Stimulated activated CD8-positive, alpha-beta memory T cell treated with anti-CD3 and anti-CD28 coated beads, Interleukin-7, amount 100 ng/mL, for 24 hours (primary cell): ENCODE data around the gene ATOX1.
"Not testable (repeated sequence)": the region's sequence is repeated elsewhere in the genome, so short reads cannot be mapped to it uniquely, and the experiment has no call there.

ENCODE experiments used
- DNase-seq: peaks from one replicate; pipeline ENCODE4 v3.0.0-alpha.2; 2020; ENCODE audit warnings: low read depth

ATOX1 gene, protein sequence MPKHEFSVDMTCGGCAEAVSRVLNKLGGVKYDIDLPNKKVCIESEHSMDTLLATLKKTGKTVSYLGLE

DNA sequence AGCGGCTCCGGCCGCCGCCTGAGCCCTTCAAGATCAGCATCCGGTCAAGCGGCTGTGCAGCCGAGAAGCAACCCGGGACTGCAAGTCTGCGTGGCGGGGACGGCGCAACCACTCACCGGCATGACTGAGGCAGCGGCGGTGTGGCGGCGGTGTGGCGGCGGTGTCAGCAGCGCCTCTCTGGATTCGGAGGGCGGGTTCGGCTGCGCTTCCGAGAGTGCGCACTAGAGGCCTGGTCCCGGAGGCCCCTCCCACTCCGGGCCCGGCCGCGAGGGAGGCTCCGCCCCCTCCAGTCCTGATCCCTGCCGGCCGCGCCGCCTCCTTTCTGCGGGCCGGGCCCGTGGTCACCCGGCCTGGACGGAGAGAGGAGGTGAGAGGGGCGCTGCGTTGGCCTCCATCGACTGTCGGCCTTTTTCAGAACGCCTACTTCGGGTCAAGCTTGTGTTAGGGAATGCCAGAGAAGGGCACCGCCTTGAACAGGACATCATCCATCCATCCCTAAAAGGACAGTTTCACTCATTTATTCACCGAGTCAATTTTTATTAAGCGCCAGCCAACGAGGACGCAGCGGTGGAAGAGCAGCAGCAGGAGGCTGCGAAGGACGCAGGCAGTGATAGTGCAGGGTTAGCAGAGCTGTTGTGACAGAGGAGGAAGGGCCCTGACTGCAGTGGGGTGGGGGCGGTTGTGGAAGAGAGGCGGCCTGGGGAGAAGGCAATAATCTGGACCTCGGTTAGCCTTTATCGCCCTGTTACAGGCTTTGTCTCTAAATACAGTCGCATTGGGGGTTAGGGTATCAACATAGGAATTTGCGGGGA is at the start of gene ATOX1:
Gene ATOX1 (minus strand): TSS at position 202 of the 812 bp plus-strand sequence. CDS start 80 bp downstream, at position 122.
- peak; percentile 73 for DNase-seq

DNA sequence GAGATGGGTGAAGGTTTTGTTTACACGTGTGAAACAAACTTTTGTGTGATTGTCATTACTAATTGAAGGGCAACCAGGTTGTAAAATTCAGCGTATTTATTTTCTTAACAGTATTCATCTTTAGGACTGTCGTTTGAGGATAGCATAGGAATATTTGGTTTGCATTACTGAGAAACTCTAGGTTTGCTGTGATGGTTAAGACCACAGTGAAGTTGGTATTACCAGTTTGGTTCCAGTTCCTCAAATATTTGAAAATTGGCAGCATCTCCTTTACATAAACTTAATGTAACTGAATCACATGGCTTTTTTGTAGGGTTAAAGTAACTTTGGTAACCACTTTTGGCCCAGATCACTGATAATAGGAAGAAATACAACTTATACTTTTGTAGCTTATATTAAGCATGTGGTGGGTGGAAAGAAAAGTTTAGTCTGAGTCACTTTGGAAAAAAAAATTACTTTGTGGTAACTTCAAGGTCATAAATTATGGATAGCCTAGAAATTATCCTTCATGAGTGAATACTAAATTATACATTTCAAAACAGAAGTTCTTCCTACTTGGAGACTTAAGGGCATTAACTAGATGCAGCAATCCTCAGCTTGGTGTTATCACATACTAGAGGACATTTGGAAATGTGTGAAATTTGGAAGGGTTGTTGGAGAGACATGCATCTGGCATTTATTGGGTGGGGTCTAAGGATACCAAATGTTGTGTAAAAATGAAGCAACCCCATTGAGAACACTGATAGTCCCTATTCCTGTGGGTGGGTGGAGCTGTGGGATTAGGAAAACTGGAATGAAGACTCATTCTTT is 47.2 kb upstream of the ATOX1 start:
- no peak for DNase-seq

DNA sequence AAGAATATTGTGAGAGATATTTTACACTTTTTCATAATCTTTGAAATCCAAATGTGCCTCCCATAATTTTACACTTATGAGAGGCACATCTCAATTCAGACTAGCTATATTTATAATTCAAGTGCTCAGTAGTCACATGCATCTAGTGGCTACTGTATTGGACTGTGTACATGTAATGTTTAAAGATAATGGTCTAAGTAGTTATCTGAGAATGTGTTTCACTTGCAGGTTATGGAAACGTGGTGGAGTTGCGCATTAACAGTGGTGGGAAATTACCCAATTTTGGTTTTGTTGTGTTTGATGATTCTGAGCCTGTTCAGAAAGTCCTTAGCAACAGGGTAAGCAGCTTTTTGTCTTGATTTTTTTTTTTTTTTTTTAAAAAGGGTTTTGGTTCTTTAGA is 42.1 kb upstream of the ATOX1 start:
- no peak for DNase-seq

DNA sequence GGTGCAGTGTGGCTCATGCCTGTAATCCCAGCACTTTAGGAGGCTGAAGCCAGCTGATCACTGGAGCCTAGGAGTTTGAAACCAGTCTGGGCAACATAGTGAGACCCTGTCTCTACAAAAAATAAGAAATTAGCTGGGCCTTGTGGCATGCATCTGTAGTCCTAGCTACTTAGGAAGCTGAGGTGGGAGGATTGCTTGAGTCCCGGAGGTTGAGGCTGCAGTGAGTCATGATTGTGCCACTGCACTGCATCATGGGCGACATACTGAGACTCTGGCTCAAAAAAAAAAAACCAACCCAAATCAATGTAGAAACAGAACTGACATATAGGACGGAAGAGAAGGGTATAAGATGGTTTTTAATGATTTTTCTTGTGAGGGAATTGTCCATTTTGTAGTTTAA is 41.0 kb upstream of the ATOX1 start:
- DNase-seq = no peak

DNA sequence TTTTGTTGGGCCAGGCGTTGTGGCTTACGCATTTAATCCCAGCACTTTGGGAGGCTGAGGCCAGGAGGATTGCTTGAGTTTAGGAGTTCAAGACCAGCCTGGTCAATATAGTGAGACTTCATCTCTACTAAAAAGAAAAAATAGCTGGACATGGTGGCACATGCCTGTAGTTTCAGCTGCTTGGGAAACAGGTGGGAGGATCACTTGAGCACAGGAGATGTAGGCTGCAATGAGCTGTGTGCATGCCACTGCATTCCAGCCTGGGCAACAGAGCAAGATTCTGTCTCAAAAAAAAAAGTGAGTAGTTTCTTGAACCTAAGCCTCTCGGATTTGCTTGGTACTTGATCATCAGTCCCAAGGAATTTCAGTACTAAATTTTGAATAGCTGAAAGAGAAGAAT is 40.2 kb upstream of the ATOX1 start:
- DNase-seq = no peak

DNA sequence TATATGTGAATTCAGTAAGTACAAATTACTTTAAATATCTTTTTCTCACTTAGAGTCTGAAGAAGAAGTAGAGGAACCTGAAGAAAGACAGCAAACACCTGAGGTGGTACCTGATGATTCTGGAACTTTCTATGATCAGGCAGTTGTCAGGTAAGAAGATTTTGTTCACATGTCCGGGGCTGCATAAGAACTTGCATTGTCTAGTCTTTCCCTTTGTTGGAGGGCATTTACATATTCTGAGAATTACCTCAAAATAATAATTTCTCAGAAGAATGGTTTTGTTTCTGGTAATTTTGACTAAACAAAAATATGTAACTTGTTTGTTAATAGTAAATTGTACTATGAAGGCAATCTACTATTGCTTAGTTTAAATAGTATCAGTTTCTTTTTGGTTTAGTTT is 37.0 kb upstream of the ATOX1 start:
- DNase-seq = no peak

DNA sequence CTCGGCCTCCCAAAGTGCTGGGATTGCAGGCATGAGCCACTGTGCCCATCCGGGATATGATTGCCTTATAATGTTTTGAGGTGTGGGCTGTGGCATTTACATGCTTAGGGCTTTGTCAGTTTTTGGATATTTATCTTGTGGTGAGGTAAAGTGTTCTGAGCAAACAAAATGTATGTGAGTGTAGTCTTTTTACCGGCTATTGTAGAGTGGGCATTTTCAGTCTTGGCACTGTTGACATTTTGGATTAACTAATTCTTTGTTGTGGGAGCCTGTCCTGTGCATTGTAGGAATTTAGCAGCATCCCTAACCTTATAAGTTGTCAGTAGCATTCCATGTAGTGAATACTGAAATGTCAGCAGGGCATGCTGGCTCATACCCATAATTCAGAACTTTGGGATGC is 34.9 kb upstream of the ATOX1 start:
- no peak for DNase-seq

DNA sequence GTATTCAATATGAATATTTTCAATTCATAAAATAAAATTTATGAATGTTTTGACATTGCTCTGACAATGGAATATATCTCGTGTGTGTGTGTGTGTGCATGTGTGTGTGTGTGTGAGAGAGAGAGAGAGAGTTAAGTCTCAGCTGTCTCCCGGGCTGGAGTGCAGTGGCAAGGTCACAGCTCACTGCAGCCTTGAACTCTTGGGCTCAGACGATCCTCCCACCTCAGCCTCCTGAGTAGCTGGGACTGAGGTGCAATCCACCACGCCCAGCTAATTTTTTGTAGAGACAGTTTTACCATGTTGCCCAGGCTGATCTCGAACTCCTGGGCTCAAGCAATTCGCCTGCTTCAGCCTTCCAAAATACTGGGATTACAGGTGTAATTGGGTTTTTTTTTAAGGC is 29.4 kb upstream of the ATOX1 start:
- no peak for DNase-seq

DNA sequence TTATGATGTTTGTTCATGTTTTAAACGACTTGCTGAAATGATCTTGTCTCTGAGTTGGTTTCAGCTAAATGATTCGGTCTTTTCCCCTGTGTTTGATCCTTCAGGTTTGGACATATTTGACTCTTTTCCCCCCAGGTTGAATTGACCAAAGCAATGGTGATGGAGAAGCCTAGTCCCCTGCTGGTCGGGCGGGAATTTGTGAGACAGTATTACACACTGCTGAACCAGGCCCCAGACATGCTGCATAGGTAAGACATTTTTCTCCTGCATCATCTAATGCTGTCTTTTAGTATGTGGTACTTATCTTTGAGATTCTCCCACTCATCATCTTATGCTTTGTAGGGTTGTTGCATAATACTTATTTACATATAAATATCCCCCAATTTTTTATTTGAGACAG is 28.0 kb upstream of the ATOX1 start:
- no peak for DNase-seq

DNA sequence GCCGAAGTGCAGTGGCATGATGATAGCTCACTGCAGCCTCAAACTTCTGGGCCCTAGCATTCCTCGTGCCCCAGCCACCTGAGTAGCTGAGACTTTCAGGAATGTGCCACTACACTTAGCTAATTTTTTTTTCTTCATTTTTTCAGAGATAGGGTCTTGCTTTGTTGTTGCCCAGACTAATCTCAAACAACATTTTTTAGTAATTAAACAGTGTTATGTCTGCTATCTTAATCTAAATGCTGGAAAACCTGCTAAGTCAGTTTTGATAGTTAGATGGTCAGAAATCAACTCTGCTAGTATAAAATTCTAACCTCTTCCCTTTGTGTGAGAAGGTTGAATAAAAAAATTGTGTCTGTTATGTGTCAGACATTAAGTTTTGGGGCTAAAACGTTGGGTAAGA is 25.7 kb upstream of the ATOX1 start:
- DNase-seq = no peak

DNA sequence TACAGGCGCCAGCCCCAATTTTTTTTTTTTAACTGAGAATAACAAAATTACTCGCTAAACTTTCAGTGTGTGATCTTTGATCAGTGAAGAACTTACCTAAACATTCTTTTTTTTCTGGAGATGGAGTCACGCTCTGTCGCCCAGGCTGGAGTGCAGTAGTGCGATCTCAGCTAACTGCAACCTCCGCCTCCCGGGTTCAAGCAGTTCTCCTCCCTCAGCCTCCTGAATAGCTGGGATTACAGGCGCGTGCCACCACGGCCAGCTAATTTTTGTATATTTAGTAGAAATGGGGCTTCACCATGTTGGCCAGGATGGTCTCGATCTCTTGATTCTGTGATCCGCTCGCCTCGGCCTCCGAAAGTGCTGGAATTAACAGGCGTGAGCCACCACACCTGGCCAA is 25.2 kb upstream of the ATOX1 start:
- DNase-seq = not testable (repeated sequence)

DNA sequence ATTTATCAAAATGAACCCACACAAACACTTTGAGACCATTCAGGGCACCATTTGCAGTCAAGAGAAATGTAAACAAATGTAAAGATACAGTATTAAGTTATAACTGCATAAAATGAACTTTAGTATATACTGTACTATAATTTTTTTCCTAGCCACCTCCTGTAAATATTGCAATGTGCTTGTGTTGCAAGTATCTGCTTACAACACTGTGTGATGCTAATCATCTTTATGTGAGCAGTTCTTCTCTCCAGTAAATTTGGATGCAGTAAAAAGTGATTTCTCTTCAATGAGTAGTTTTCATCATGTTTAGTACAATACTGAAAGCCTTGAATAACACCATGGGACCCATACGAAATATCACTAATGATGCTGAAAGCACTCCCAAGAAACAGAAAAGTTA is 22.8 kb upstream of the ATOX1 start:
- DNase-seq = no peak

DNA sequence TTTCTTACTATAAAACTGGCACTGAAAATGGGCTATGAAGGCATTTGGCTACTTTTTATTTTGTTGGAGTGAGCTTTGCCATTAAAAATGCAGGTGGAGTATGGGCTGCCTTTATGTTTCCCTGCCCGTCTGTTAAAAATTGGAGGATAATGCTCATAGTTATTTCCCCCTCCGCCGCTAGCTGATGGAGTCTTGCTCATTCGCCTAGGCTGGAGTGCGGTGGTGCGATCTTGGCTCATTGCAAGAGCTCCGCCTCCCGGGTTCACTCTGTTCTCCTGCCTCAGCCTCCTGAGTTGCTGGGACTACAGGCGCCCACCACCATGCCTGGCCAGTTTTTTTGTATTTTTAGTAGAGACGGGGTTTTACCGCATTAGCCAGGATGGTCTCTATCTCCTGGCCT is 21.9 kb upstream of the ATOX1 start:
- DNase-seq = no peak

DNA sequence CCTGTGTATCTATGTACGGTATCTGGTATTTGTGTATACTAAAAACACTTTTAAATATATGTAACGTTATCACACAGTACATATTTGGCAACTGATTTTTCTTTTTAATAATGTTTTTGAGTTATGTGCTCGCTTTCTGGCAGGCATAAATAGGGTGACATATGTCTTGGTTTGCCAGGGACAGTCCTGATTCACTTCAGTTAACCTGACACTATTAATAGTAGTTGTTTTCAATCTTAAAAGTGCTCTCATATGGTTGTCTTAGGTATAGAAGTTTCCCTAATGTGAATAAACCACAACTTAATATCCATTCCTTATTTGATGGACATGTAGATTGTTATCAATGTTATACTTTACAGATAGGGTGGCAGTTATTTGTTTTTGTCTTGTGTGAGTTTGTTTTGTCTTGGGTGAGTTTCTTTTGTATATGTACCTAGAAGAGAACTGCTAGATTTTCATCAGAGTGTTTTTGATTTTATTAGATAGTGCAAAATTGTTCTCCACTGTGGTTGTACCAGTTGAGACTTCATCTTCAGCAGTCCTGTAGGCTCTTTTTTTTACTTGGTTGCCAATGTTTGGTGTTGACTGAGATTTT is 21.2 kb upstream of the ATOX1 start:
- DNase-seq = no peak

DNA sequence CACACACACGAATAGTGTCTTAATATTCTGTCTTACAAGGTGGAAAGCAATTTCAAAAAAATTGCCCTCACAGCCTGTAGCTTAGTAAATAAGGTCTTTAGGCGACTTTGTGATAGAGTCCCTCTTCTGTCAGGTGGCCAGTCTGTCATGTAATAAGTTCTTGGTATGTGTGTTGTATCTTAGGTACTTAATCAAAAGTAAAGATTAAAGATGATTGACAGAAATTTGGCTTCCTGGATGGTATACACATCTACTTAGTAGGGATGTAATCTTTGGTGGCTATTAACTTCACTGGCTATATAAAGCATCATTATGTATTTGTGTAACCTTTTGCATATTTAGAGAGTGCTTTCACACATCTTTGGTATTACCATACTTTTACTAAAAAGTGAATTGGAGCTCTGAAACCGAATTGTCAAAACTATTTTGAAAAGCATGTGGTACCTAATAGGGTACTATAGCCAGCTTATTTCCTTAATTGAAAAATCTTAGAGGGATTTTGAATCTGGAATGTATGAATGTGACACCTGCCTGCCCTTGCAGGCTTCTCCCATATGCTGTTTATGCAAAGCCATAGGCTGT is 16.7 kb upstream of the ATOX1 start:
- DNase-seq = no peak

DNA sequence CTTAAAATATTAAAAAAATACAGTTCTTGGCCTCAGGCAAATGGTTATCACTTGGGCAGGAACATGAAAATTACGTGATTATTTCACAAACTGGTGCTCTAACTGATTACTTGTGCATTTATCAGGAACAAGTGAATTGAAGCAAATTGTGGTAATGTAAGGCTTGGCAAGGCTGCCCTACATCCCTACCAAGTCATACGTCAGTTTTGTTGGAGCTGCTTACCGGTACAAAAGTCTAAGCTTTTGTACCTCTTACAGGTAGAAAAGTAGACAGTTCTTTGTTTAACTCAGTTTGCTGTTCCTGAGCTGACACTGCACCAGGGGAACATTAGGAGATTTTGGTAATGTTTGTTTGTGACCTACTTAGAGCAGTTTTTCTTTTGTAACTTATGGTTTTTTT is 15.5 kb upstream of the ATOX1 start:
- no peak for DNase-seq

DNA sequence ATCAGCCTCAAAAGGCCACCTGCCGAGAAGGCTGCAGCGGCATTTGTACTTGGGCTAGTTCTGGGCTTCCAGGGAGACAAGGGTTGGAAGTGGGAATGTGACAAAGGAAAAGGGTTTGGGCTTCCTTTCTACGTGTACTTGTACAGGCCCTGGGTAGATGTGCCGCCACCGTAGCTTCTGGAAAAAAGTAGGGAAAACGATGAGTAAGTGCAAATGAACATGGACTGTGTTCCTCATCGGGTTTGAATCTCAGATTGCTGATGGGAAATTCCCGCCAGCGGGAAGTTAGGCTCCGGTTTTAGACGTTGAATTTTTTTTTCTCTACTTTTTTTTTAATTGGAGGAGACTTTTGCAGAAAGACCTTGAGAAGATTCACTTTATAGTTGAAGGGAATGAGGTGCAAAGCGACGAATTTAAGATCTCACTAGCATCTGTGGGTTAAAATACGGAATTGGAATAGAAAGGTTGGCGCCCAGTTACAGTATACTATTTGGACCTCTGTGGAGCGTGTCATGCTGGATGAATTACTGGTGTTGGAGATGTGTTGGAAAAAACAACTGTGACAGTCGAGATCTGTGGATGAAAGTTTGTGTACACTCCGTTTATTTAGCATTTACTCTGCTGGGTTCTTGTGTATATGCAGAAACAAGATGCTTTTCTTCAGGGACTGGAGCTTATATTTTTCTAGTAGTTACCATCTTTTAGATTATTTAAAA is 14.6 kb upstream of the ATOX1 start:
- no peak for DNase-seq

DNA sequence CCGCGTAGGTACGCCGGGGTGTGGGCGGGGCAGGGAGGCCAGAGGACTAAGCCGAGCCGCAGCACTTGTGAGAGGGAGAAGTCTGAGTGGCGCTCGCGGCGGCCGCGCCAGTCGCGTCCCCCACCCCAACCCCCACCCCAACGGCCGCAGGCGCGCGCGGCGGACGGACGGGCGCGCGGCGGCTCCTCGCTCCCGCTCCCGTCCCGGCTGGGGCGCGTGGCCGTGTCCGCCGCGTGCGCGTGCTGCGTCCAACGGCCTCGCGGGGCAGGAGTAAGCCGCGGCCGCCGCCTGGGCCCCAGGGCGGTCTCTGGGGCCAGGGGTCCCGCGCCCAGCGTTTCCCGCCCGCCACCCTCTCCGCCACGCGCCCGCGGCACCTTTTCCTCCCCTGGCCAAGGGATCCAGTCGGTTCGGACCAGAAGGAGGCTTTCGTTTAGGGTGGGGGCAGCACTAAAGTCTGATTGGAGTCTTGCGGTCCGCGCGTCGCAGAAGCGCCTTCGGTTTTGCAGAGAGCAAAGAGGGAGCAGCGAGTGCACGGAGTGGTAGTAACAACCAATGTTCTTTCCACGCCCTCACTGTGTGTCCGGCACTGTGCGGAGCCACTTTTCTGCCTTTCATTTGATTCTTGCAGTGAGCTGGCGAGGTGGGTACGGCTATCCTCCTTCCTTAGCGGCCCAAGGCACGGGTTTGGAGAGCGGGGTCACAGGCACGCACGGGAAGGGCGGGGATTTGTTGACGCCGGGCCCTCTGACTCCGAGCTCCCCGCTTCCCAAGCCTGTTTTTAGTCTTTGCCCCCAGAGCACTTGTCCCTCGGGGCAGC is 13.8 kb upstream of the ATOX1 start:
- peak; percentile 8 for DNase-seq

DNA sequence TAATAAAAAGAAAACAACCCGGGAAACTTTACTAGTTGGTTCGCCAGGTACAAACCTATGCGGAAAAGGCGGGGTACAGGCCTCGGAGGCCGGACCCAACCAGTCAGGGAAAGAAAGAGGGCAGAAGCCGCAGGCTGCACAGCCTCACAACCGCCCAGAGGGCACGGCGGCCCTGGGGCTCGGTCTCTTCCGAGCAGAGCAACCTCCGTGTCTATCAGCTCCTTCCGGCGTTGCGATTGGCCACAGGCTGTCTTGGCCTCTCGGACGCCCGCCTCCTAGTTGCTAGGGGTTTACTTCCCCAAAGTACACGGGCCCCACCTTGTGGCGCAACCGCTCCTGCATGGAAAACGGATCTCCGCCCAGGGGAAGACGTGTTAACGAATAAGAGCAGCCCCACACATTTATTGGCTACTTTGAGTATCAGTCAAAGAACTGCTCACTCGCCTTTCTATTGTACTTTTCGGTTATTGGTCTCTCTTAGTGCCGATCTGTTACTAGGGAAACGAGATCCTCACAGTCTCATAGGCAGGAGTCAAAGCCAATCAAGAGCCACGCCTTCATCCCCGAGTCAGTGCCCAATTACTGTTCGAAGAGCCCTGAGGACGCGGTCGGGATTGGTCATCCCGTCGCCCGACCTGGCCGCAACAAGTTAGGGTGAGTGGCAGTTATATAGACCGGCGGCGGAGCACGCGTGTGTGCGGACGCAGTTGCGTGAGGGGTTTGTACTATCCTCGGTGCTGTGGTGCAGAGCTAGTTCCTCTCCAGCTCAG is 13.0 kb upstream of the ATOX1 start, which contains the start of gene G3BP1:
Gene G3BP1 (plus strand): TSS at position 696 of the 770 bp plus-strand sequence. CDS start 14,667 bp downstream, outside the sequence.
- peak; percentile 95 for DNase-seq
